Activated T-helper 1 cell treated with anti-CD3 and anti-CD28 coated beads, Interleukin-12 subunit alpha, Interleukin-12 subunit beta, Interleukin-2, Interleukin-4 antibody, amounts not matched to agents 30 ng/mL and 10 ng/mL and 1 ng/mL, durations not matched to agents 14 hours and 24 hours and 36 hours (primary cell): Measurements from ENCODE around the gene FSTL3. TPM values are rescaled to one million over a fixed set of nuclear protein-coding genes. Genes with fewer than 3 reads are reported as not detected.
"Not testable (repeated sequence)": the region's sequence is repeated elsewhere in the genome, so short reads cannot be mapped to it uniquely, and the experiment has no call there.

Experiments used
- DNase-seq: peaks from one replicate; pipeline ENCODE4 v3.0.0; 2021; ENCODE audit warnings: low spot score
- H3K27ac Mint-ChIP-seq: one replicate; pipeline ENCODE4 v1.8.0; 2021; ENCODE audit warnings: mild to moderate bottlenecking, mixed read lengths
- H3K27me3 Mint-ChIP-seq: one replicate; pipeline ENCODE4 v1.8.0; 2022; ENCODE audit warnings: mild to moderate bottlenecking, moderate library complexity, mixed read lengths; ENCODE audit not compliant: insufficient read depth
- H3K36me3 Mint-ChIP-seq: one replicate; pipeline ENCODE4 v1.8.0; 2021; ENCODE audit warnings: low read depth, mixed read lengths
- H3K4me1 Mint-ChIP-seq: one replicate; pipeline ENCODE4 v1.8.0; 2021; ENCODE audit warnings: low read depth, mixed read lengths
- H3K4me3 Mint-ChIP-seq: one replicate; pipeline ENCODE4 v1.8.0; 2021; ENCODE audit warnings: mild to moderate bottlenecking, moderate library complexity, mixed read lengths
- H3K9me3 Mint-ChIP-seq: one replicate; pipeline ENCODE4 v1.8.0; 2021; ENCODE audit warnings: mixed read lengths
- intact Hi-C: fragments of 100-400 bp; cut with micrococcal nuclease; formaldehyde crosslinking; loops from one replicate; pipeline ENCODE4 v1.15.1; 2024
- total RNA-seq: library from RNA; stranded (reverse); gene quantifications from 2 replicates; pipeline ENCODE4 v1.2.3, GENCODE V29; 2022

Gene FSTL3
- total RNA-seq, 1 donor from 2014 or later = 5.6 TPM

GRCh38 chr19:686589-687297 lies 10.6 kb downstream of the FSTL3 start:
- H3K4me3 Mint-ChIP-seq = no peak overlapping the region
- intact Hi-C loops = loop anchor here (10.0 kb wide), 1 partner anchor 558 kb away; the partner anchor contains the start of genes ATP5F1D and MIDN
- H3K9me3 Mint-ChIP-seq = no peaks in the 10 kb centered on the region
- no peak overlapping the region for H3K27ac Mint-ChIP-seq
- no peaks in the 10 kb centered on the region for H3K27me3 Mint-ChIP-seq
- no peak for DNase-seq
- H3K4me1 Mint-ChIP-seq = no peaks in the 10 kb centered on the region
- no peaks in the 10 kb centered on the region for H3K36me3 Mint-ChIP-seq

GRCh38 chr19:687569-688166 lies 11.5 kb downstream of the FSTL3 start:
- no peaks in the 10 kb centered on the region for H3K9me3 Mint-ChIP-seq
- H3K27ac Mint-ChIP-seq = no peak overlapping the region
- H3K27me3 Mint-ChIP-seq = no peaks in the 10 kb centered on the region
- H3K36me3 Mint-ChIP-seq = no peaks in the 10 kb centered on the region
- no peak overlapping the region for H3K4me3 Mint-ChIP-seq
- H3K4me1 Mint-ChIP-seq = no peaks in the 10 kb centered on the region
- intact Hi-C loops = loop anchor here (10.0 kb wide), 1 partner anchor 557 kb away; the partner anchor contains the start of genes ATP5F1D and MIDN
- no peak for DNase-seq

DNA sequence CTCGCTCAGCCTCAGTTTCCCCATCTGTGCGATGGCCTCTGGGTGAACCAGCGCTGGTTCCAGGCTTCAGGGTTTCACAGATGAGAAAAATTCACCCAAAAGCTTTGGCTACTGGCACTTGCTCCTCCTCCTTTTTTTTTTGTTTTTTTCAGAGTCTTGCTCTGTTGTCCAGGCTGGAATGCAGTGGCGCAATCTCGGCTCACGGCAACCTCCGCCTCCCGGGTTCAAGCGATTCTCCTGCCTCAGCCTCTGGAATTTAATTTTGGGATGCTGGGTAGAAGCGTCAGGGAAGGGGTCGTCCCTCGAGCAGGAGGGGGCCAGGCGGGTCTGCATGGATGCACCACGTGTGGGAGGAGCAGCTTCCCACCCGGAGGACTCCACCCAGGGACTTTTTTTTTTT lies 12.0 kb downstream of the FSTL3 start:
- H3K9me3 Mint-ChIP-seq = no peaks in the 10 kb centered on the region
- no peak overlapping the region for H3K27ac Mint-ChIP-seq
- H3K36me3 Mint-ChIP-seq = no peaks in the 10 kb centered on the region
- DNase-seq = no peak
- intact Hi-C loops = loop anchor here (10.0 kb wide), 1 partner anchor 557 kb away; the partner anchor contains the start of genes ATP5F1D and MIDN
- no peak overlapping the region for H3K4me3 Mint-ChIP-seq
- H3K4me1 Mint-ChIP-seq = no peaks in the 10 kb centered on the region
- H3K27me3 Mint-ChIP-seq = no peaks in the 10 kb centered on the region

DNA sequence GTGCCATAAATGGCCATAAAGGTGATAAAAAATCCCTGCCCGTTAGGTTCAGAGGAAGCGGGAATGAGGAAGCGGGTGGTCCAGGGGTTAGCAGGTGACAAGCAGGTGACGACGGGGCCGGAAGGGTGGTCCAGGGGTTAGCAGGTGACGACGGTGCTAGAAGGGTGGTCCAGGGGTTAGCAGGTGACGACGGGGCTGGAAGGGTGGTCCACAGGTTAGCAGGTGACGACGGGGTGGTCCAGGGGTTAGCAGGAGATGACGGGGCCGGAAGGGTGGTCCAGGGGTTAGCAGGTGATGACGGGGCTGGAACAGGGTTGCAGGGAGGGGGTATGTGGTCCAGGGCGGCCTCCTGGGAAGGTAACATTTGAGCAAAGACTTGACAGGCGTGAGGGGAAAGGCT lies 12.8 kb downstream of the FSTL3 start:
- DNase-seq = no peak
- H3K9me3 Mint-ChIP-seq = no peaks in the 10 kb centered on the region
- no peak overlapping the region for H3K27ac Mint-ChIP-seq

DNA sequence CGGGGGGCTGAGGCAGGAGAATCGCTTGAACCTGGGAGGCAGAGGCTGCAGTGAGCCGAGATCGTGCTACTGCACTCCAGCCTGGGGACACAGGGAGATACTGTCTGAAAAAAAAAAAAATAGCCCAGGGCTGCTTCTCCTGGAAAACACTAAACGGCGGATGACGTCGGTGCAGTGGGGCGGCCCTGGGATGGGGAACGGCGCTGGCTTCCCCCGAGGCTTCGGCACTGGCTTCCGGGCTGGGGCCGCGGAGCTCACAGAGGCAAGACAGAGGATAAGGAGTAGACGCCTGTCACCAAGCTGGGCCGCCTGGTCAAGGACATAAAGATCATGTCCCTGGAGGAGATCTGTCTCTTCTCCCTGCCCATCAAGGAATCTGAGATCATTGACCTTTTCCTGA lies 14.0 kb downstream of the FSTL3 start:
- no peak overlapping the region for H3K4me3 Mint-ChIP-seq
- H3K9me3 Mint-ChIP-seq = no peaks in the 10 kb centered on the region
- DNase-seq = no peak
- no peak overlapping the region for H3K27ac Mint-ChIP-seq
- intact Hi-C loops = no loop called here
- H3K36me3 Mint-ChIP-seq = no peaks in the 10 kb centered on the region
- no peaks in the 10 kb centered on the region for H3K4me1 Mint-ChIP-seq
- peaks cover 7% of the 10 kb centered on the region for H3K27me3 Mint-ChIP-seq

More for the DNA sequence above, 12.8 kb downstream of the FSTL3 start:
- no peaks in the 10 kb centered on the region for H3K27me3 Mint-ChIP-seq
- no peaks in the 10 kb centered on the region for H3K4me1 Mint-ChIP-seq
- H3K36me3 Mint-ChIP-seq = no peaks in the 10 kb centered on the region
- no peak overlapping the region for H3K4me3 Mint-ChIP-seq
- intact Hi-C loops = loop anchor here (10.0 kb wide), 1 partner anchor 556 kb away; the partner anchor contains the start of genes ATP5F1D and MIDN

DNA sequence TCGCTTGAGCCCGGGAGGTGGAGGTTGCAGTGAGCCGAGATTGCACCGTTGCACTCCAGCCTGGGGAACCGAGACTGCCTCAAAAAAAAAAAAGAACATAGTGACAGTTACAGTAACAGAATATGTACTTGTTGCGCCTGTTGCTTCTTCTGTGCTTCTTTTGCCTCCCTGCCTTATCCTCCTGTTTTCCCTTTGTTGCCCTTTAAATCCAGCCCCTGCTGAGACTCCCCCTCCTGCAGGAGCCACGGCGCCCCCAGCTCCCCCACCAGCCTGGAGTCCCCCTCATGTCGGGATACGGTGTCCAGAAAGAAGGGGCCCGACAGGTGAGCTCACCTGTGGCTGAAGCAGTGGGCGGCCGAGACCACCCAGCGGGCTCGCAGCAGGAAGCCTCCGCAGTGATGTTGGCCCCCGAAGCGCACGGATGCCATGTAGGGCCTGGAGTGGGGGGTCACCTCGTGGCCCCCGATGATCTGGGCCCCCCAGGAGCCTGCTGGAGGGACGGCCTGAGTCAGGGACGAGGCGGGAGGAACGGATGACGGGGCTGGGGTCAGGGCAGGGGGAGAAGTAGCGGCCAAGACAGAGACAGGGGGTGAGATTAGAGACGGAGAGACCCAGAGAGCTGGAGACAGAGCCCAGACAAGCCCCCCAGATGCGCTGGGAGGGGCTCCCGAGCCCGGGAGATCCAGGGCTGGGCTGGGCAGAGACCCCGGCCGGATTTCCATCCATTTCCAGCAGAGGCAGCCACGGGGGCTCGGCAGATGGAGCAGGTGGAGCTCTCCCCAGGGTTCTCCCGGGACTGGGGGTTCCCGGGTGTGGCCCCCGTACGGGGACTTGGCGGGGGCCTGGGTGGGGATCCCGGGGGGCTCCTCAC lies 18.5 kb downstream of the FSTL3 start:
- no peaks in the 10 kb centered on the region for H3K9me3 Mint-ChIP-seq
- no peak overlapping the region for H3K4me3 Mint-ChIP-seq
- DNase-seq = no peak
- H3K27me3 Mint-ChIP-seq = peaks cover 11% of the 10 kb centered on the region
- intact Hi-C loops = no loop called here
- H3K4me1 Mint-ChIP-seq = no peaks in the 10 kb centered on the region
- H3K36me3 Mint-ChIP-seq = no peaks in the 10 kb centered on the region
- no peak overlapping the region for H3K27ac Mint-ChIP-seq

- no peaks in the 10 kb centered on the region for H3K4me1 Mint-ChIP-seq
- H3K27me3 Mint-ChIP-seq = peaks cover 11% of the 10 kb centered on the region
- no peak within 1 kb of the TSS for H3K4me3 Mint-ChIP-seq
- no peak for DNase-seq
- H3K36me3 Mint-ChIP-seq = no peaks in the 10 kb centered on the region
- no peak within 1 kb of the TSS for H3K27ac Mint-ChIP-seq
- H3K9me3 Mint-ChIP-seq = no peaks in the 10 kb centered on the region
- intact Hi-C loops = no loop called here
These were observed 19.3 kb downstream of the FSTL3 start, which contains the start of gene PRSS57 for GRCh38 chr19:695352-695949. Gene PRSS57 (minus strand): TSS chr19:695452. CDS start chr19:695430, 22 bp downstream.

- H3K4me3 Mint-ChIP-seq, H3K9me3 Mint-ChIP-seq, H3K4me1 Mint-ChIP-seq, H3K36me3 Mint-ChIP-seq, H3K27ac Mint-ChIP-seq, DNase-seq, intact Hi-C loops: not testable (repeated sequence)
- peaks cover 17% of the 10 kb centered on the region for H3K27me3 Mint-ChIP-seq
These were observed 22.3 kb downstream of the FSTL3 start for GRCh38 chr19:698529-698928.

- H3K9me3 Mint-ChIP-seq, H3K27ac Mint-ChIP-seq, H3K4me1 Mint-ChIP-seq, intact Hi-C loops, H3K4me3 Mint-ChIP-seq, DNase-seq, H3K36me3 Mint-ChIP-seq: not testable (repeated sequence)
- peaks cover 10% of the 10 kb centered on the region for H3K27me3 Mint-ChIP-seq
These were observed 23.7 kb downstream of the FSTL3 start for GRCh38 chr19:699885-700284.

DNA sequence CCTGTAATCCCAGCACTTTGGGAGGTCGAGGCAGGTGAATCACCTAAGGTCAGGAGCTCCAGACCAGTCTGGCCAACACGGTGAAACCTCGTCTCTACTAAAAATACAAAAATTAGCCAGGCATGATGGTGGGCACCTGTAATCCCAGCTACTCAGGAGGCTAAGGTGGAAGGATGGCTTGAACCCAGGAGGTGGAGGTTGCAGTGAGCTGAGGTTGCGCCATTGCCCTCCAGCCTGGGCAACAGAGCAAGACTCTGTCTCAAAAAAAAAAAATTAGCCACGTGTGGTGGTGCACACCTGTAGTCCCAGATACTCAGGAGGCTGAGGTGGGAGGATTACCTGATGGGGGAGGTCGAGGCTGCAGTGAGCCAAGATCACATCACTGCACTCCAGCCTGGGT lies 26.7 kb downstream of the FSTL3 start:
- H3K4me3 Mint-ChIP-seq, H3K4me1 Mint-ChIP-seq, H3K36me3 Mint-ChIP-seq, DNase-seq, H3K9me3 Mint-ChIP-seq, H3K27ac Mint-ChIP-seq: not testable (repeated sequence)
- intact Hi-C loops = loop anchor here (1.0 kb wide), 1 partner anchor 23 kb away; no protein-coding TSS in a partner anchor
- H3K27me3 Mint-ChIP-seq = peaks cover 24% of the 10 kb centered on the region

- intact Hi-C loops = loop anchor here (1.0 kb wide), 1 partner anchor 23 kb away; no protein-coding TSS in a partner anchor
- Mint-ChIP-seq H3K4me3 (no peak overlapping the region), H3K27ac (no peak overlapping the region), H3K27me3 (peaks cover 28% of the 10 kb centered on the region), H3K4me1 (no peaks in the 10 kb centered on the region), H3K36me3 (peaks cover 2% of the 10 kb centered on the region), H3K9me3 (no peaks in the 10 kb centered on the region)
- DNase-seq = no peak
These were observed 27.1 kb downstream of the FSTL3 start for GRCh38 chr19:703329-703650.

DNA sequence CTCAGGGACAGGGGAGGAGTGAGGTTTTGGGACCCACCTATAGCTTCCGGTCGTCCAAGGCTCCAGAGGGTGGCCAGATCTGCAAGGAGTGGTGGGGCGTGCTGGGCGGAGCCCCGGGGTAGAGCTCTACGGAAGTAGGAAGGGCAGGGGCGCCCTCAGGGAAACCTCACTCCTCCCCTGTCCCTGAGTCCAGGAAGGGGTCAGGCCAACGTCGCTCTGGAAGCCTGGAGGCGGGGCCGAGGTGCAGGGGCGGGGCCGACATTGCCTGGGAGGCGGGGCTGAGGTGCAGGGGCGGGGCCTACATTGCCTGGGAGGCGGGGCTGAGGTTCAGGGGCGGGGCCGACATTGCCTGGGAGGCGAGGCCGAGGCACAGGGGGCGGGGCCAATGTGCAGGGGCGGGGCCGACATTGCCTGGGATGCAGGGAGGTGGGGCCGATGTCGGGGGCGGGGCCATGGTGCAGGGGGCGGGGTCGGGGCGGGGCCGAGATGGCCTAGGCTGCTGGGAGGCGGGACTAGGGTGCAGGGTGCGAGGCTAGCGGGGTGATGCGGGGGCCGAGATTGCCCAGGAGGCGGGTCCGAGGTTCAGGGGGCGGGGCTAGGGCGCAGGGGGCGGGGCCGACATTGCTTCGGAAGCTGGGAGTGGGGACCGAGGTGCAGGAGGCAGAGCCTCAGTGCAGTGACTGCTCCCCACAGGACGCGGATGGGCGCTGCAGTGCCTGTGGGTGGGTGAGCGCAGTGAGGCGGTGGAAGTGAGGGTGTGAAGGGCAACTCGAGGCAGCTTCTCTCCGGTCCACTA lies 27.7 kb downstream of the FSTL3 start:
- no peak overlapping the region for H3K27ac Mint-ChIP-seq
- peak; percentile 45 for DNase-seq

More for the DNA sequence above, 27.7 kb downstream of the FSTL3 start:
- intact Hi-C loops = loop anchor here (1.0 kb wide), 1 partner anchor 24 kb away; no protein-coding TSS in a partner anchor
- peaks cover 2% of the 10 kb centered on the region for H3K36me3 Mint-ChIP-seq
- no peak overlapping the region for H3K4me3 Mint-ChIP-seq
- no peaks in the 10 kb centered on the region for H3K4me1 Mint-ChIP-seq
- H3K27me3 Mint-ChIP-seq = peaks cover 28% of the 10 kb centered on the region
- no peaks in the 10 kb centered on the region for H3K9me3 Mint-ChIP-seq
